C4-2B (cell line): ENCODE results near the gene MYLIP.

ENCODE experiments used
- ZFX ChIP-seq: fragments of 450-650 bp; IDR thresholded peaks from 2 replicates; pipeline ENCODE4 v1.6.1; 2017
- TF ChIP-seq, protein P1 (sequence below): fragments of 450-650 bp; conservative IDR thresholded peaks from 2 replicates; pipeline ENCODE4 v1.5.1; 2017; ENCODE audit warnings: mild to moderate bottlenecking

DNA sequence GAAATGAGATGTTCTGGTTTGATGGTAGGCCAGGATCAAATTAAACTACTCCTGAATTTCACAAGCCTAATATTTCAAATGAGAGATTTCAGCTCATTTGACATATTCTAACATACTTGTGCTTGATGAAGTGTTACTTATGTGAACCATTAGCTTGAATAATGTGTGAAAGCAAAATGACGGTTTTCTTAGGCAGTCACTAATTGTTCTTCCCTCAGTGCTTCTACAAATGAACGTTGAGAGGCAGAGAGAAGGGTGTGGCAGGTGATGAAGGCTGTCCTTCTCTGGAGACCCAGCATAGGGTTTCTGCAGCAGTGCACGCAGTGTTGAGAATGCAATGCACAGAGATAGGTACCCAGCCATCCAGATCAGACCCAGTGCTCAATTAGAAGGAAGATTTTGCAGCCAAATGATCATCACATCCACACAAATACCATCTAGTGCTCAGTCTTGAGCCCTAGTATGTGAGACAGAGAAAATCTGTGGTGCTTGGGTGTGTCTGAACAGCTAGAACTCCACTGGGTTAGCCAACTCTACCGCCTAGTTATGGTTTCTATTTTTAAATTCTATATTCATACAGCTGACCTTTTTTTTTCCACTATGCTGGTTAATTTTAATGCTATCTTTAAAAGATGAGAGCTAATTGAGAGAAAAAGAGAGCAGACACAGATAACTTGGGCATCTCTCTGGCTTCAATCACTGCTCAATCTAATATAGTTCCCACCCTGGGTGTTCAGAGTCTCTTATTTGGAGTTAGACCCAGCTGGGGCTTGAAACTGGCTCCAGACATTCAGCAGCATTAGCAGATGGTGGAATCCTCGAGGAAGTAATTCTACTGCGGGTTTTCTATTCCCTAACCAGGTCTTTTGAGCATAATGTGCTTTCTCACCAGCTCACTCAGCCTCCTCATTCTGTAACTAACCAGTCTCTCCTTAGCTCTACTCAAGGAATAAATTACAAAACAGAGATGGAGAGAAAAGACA, 4.4 kb upstream of the MYLIP start:
- TF ChIP-seq, protein P1, sequence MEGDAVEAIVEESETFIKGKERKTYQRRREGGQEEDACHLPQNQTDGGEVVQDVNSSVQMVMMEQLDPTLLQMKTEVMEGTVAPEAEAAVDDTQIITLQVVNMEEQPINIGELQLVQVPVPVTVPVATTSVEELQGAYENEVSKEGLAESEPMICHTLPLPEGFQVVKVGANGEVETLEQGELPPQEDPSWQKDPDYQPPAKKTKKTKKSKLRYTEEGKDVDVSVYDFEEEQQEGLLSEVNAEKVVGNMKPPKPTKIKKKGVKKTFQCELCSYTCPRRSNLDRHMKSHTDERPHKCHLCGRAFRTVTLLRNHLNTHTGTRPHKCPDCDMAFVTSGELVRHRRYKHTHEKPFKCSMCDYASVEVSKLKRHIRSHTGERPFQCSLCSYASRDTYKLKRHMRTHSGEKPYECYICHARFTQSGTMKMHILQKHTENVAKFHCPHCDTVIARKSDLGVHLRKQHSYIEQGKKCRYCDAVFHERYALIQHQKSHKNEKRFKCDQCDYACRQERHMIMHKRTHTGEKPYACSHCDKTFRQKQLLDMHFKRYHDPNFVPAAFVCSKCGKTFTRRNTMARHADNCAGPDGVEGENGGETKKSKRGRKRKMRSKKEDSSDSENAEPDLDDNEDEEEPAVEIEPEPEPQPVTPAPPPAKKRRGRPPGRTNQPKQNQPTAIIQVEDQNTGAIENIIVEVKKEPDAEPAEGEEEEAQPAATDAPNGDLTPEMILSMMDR: no peak
- no peak for TF ChIP-seq ZFX
